GM21825 (cell line): ENCODE results near the gene TEX101.

Source experiments
- ATAC-seq: cut with Tn5 transposase; IDR thresholded peaks from one replicate; pipeline ENCODE4 v1.9.1; 2021; ENCODE audit warnings: mild to moderate bottlenecking, moderate library complexity; ENCODE audit not compliant: unreplicated experiment

Gene TEX101

DNA sequence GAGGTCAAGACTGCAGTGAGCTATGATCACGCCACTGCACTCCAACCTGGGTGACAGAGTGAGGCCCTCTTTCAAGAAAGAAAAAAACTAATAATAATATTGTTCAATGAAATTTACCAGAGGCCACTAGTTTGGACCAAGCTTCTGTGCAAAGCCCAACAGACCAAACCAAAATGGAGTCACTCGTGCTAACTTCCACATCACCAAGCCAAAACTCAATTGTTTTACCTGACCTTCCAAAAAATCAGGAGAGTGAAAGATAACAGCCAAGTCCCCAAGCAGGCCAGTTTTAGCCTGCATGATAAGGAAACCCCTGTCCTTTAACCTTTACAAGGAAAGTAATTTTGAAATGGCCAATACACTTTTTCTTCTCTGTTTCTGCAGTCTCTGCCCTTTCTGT, 30.7 kb downstream of the TEX101 start:
- ATAC-seq = no peak

- ATAC-seq = peak; percentile 63
These were observed 32.2 kb downstream of the TEX101 start for GRCh38 chr19:43446746-43447489.

DNA sequence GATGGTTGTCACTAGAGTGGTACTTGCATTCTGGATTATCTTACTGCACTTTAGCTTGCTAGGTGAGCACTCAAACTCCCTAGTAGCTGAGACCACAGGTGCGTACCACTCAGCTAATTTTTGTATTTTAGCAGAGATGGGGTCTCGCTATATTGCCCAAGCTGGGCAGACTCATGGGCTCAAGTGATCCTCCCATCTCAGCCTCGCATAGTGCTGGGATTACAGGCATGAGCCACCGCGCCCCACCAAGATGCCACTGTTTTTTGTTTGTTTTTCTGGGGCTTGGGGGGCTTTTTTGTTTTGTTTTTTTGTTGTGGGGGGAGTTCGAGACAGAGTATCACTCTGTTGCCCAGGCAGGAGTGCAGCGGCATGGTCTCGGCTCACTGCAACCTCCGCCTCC, 33.0 kb downstream of the TEX101 start:
- ATAC-seq = no peak

DNA sequence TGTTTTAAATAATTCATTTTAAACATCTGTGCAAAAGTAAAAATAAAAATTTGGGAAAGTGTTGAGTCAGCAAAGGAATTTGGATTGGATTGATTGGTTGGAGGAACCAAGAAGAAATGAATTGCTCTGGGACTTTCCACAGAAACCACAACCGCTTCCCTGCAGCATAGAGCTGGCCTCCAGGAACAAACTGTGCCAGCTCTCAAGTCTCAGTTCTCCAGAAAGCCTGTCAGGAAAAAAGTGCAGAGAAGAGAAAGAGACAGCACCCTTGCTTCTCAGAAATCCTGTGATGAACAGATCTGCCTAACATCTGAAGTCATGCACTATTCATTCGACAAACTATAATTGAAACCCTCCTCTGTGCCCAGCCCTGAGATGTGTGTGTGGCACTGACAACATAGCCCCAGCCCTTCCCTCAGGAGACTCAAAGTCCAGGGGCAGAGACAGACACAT, 35.9 kb downstream of the TEX101 start:
- no peak for ATAC-seq

DNA sequence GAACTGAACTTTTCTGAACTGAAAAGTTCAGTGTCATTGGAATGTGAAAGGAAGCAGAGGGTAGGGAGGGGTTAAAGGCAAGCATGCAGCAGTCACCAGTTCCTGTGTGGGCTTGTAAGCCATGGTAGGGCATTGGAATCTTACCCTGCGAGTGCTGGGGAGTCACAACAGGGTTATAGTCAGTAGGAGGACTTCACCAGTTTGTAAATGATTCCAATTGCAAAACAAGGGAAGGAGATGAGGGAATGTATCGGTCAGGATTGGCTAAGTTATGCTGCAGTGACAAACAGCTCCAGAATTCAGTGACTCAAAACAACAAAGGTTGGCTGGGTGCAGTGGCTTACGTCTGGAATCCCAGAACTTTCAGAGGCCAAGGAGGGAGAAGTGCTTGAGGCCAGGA, 37.9 kb downstream of the TEX101 start:
- ATAC-seq = no peak

DNA sequence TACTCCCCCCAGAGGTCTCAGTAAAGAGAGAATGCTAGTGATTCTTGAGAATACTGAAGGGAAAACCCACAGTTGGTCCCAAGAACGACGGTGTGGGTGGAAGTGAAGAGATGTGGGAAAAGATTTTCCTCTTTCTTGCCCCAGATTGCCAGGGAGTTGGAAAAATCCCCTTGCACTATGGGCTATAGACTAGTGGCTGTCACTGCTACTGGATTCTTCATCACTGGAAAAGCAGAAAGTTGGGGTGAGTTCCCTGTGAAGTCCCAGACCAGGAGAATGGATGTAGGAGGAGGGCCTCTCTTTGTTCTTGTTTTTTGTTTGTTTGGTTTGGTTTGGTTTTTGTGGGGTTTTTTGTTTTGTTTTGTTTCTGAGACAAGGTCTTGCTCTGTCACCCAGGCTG, 39.3 kb downstream of the TEX101 start:
- no peak for ATAC-seq

GRCh38 chr19:43455321-43456113, 40.8 kb downstream of the TEX101 start:
- ATAC-seq = no peak

GRCh38 chr19:43457809-43458208, 43.1 kb downstream of the TEX101 start:
- no peak for ATAC-seq

- ATAC-seq = no peak
These were observed 45.8 kb downstream of the TEX101 start for GRCh38 chr19:43460362-43461016.

GRCh38 chr19:43461303-43461702, 46.6 kb downstream of the TEX101 start:
- no peak for ATAC-seq

DNA sequence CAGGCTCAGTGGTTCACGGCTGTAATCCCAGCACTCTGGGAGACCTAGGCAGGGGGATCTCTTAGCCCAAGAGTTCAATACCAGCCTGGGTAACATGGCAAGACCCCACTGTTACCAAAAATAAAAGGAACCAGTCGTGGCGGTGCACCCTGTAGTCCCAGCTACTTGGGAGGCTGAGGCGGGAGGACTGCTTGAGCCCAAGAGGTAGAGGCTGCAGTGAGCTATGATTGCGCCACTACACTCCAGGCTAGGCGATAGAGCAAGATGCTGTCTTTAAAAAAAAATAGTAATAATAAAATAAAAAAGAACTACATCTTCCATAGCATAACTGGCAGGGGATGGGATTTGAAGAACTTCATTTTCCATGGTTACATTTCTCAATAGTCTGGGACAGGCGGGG, 47.7 kb downstream of the TEX101 start:
- ATAC-seq = no peak

DNA sequence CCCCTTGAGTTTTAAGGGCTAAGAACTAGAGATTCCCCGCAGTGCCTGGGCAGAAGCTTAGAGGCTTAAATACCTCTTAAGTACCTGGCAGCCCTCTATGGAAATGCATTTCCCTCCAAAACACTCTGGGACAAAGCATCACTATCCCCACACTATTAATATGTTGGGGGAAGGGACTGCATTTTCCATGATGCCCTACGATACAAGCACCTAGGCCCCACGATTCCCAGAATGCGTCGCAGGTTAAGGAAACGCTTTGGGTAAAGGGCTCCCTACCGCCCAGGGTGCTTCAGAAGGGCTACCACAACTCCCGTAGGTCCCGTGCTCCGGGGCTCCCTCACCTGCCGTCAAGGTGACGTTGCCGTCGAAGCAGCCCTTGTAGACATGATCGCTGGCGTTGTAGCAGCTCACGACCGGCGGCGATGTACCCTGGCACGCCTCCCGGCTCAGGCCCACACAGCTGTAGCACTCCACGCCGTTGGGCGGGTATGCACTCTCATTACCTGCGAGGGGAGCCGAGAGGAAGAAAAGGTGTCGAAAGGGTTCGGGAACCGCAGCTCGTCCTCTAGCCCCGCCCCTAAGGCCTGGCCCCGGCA, 48.2 kb downstream of the TEX101 start:
- no peak for ATAC-seq

DNA sequence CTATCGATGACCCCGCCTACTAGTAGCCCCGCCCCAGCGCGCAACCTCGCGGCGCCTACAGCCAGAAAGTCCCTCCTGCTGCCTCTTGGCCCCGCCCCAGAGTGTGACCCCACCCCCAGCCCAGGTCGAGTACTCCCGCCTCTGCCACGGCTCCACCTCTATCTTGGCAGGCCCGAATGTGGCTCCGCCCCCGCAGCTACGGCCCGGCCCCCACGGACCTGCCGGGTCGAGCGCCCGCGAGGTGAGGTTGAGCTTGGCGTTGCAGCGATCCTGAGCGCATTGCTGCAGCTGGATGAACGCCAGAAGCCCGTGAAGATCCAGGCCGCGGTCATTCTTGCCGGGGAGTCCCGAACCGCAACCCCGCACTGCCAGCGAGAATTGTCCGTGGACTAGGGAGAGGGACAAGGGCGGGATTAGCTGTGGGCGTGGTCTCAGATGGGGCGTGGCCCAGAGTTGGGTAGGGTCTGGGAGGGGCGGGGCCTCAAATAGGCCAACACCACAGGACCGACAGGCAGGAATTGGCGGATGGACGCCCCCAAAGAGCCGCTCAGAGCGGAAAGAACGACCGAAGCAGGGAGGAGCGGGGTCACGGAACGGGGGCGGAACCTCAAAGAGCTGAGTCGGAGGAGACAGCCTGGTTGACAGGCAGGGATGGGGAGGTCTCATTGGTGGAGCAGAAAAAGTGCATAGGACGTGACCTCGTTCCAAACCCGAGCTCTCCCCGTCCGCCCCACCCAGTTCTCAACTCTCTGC, 48.9 kb downstream of the TEX101 start:
- ATAC-seq = peak; percentile 72

DNA sequence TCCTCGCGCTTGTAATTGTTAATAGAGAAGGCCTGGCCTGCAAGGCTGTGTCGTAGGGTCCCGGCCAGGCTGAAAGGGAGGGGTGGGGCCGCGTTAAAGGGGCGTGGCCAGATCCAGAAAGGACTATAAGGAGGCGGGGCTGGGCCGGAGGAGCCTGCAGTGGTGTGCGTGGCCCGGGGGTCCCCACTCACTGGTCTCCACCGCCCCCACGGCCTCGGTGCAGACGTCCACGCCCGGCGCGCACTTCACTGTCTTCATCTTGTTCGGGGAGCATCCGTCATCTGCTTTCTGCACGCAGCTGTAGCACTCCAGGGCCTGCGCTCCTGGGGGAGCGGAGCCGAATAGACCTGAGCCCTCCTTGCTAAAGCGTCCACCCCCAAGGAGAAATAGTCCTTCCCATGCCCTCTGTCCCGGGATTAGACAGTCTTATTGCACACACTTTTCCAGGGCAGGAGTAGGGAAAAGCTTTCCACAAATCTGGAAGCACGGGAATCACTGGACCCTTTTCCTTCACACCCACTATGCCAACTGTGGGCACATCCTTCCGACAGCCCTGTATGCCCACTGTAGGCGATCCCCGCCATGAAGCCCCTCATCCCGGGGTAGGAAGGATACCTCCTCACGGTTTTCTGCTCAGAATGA, 49.6 kb downstream of the TEX101 start:
- peak; percentile 35 for ATAC-seq

GRCh38 chr19:43465468-43466120, 50.9 kb downstream of the TEX101 start, which contains the start of gene LYPD3:
Gene LYPD3 (minus strand): TSS chr19:43465608. CDS start chr19:43465571, 37 bp downstream.
- no peak for ATAC-seq

DNA sequence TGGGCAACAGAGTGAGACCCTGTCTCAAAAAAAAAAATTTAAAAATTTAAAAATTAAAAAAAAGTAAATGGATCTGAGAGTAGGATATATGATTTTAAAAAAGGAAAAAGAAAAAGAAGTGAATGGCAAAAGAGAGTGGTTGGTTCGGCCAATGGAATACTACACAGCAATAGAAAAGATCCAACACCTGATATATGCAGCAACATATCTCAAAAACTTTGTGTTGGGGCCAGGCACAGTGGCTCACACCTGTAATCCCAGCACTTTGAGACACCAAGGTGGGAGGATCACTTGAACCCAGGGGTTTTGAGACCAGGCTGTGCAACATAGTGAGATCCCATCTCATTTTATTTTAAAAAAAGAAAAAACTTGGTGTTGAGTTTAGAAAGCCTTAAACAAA, 52.1 kb downstream of the TEX101 start:
- ATAC-seq = no peak

DNA sequence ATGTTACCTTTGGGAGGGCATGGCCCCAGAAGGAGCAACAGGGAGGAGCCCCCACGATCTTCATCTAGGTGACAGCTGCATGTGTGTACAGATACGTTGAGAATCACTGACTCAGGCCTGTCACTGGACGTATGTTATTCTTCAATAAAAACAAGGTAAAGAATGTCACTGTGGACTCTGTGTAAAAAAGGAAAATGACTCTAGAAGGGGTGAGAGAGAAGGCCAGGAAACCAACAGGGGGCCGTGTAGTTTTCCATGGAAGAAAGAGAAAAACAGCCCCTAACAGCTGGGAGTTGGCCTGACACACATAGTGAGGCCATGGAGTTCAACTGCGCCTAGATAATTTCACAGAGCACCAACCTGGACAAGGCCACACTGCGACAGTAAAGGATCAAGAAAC, 52.6 kb downstream of the TEX101 start:
- no peak for ATAC-seq

DNA sequence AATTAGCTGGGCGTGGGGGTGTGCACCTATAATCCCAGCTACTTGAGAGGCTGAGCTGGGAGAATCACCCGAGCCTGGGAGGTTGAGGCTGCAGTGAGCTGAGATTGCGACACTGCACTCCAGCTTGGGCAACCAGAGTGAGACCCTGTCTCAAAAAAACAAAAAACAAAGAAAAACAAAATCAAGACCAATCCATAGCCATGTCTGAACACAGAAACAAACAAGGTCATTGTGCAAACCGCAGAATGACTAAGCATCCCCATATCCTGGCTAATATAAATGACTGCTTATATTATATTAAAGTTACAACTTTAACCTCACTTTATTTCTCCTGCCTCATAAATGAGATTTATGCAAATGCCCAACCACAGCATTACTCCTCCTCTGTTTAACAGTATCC, 53.0 kb downstream of the TEX101 start:
- ATAC-seq = no peak
